Skin of body (tissue), 1 donor: Measurements from ENCODE around the gene PAPOLA. TPM values are rescaled to one million over a fixed set of nuclear protein-coding genes. Genes with fewer than 3 reads are reported as not detected.

Experiments used
- total RNA-seq: library from RNA; depleted of rRNA; stranded (reverse); fragments of >200 nt; gene quantifications from one replicate; pipeline ENCODE4 v1.2.3, GENCODE V29; 2014

Gene PAPOLA
- total RNA-seq, 1 donor from 2014 or later = 164 TPM

Other genes with a start within 250 kb of the PAPOLA start
- gene BDKRB1, start 246.2 kb upstream of the PAPOLA start, total RNA-seq = 0.20 TPM
- gene ATG2B, start 139.0 kb upstream of the PAPOLA start, total RNA-seq = 41.9 TPM
- gene GSKIP, start 138.9 kb upstream of the PAPOLA start, total RNA-seq = 25.1 TPM
- 0.79 TPM for gene AK7, start 110.3 kb upstream of the PAPOLA start, total RNA-seq